Dermis lymphatic vessel endothelial cell (primary cell): ENCODE measurements around the gene GTPBP10. TPM values are rescaled to one million over a fixed set of nuclear protein-coding genes. Genes with fewer than 3 reads are reported as not detected.

ENCODE experiments used
- total RNA-seq: library from RNA; depleted of rRNA; stranded (reverse); fragments of >200 nt; gene quantifications from 2 replicates; pipeline ENCODE4 v1.2.1, GENCODE V29; 2014

GTPBP10 gene
- total RNA-seq, result 6.7 and 10.7 TPM in 2 replicates

DNA sequence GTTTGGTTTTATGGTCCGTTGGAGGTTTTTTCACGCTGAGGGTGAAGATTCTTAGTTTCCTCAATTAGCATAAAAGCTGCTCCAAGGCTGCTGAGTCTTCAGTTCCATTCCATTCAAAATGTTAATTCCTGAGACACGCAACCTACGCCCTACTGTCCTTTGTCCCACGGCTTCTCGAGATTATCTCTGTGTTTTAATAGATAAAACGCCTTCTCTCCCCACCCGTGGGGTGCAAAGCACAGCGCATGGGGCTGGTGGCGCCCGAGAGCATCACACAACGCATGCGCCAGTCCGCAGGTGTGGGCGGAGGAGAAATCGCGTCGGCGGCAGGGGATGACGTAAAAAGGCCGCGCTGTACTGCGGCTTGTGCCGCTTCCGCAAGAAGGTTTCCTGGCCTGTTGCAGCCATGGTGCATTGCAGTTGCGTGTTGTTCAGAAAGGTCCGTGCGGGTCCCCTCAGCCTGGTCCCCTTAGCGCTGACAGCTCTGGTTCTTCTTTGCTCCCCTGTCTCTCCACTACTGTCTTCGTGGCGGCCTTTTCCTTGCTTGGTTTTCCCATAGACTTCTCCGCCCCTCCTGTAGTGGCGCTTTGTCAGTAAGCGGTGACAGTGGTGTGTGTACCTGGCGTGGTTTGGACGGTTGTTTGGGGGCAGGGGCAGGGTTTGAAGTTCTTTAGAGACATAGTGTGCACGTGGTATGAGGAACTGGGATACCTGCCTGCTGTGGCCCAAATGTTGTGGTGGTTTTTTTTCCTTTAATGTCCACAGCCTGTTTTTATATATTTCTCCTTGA is at the start of gene GTPBP10:
TSS of gene GTPBP10 (plus strand) at position 381 of the 790 bp plus-strand sequence. CDS start at position 407, 26 bp downstream.

DNA sequence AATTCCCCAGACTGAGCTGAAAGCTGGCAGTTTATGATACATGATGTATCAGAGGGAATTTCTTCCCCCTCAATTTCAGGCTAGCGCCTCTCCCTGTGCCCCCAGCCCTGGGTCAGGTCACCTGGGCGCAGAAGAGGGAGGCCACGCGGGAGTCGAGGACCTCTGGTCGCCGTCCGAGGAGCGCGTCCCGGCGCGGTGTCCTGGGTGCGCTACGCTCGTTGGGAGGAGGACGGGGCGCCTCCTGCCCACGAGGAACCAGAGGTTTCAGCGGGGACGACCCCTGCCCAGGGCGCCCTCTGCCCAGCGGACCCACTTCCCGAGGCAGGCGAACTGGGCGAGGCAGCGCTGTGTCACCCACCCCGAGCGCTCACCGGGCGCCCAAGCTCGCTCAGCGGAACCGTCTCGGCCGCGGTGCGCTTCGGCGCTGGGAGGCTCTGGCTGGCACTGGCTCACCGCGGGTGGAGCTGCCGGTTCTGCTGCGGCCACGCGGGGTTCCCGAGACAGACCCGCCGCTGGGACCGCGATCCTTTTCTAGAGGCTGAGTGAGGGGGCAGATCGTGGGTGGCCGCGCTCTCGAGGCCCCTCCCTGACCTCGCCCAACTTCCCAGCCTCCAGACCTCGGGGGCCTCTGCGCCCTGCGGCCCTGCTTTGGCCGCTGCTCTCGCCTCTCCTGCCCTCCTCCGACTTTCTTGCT is 25.6 kb upstream of the GTPBP10 start, which contains the start of gene FAM237B:
TSS of gene FAM237B (minus strand) at position 504 of the 694 bp plus-strand sequence. CDS start 1,556 bp downstream, outside the sequence.

DNA sequence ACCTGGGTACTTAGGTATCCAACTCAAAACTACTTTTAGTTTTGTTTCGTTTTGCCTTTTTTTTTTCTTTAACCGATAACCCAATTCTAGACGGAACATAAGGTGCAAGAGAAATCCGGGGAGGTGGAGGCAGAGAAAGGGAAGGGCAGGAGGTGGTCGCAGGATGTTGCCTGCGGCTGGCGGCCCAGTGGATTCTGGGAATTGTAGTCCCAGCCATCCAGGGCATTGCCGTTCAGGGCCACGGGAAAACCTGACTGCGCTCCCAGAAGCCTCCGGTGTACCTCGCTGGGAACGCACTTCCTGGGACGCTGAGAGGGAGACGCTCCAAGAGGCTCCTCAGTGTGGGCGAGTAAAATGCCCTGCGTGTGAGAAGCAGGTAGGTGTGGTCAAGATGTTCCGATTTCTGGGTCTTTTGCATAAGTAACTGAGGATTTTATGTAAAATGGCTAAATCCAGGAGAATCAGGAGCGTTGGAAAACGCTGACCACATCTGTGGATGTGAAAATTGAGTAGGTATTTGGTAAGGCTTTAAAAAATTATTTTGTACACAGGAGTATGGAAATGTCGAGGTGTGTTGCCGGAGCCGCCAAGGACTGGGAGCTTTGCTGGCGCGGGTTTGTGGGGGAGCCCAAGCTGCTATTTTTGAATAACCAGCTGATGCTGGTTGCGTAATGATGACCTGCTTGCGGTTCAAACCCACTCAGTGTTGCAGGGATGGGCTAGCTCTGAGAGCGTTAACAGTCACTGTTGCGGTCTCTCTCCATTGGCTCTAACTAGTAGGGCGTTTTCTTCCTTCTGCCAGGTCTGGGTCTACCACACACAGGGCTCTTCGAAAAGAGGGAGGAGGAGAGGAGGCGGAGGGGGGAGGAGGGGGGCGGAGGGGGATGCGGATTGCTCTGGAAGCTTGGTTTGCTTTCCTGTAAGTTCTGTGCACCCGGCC is 56.9 kb downstream of the GTPBP10 start, which contains the start of gene CLDN12:
TSS of gene CLDN12 (plus strand) at position 288 of the 940 bp plus-strand sequence. CDS start 9,216 bp downstream, outside the sequence.

Other genes with a start within 250 kb of the GTPBP10 start
- gene STEAP1, start 192.2 kb upstream of the GTPBP10 start, total RNA-seq, result 1.4 and 2.8 TPM in 2 replicates
- gene STEAP2, start 135.0 kb upstream of the GTPBP10 start, total RNA-seq, result 0.22 and 0.52 TPM in 2 replicates
- 0.76 and 3.0 TPM in 2 replicates for gene CFAP69, start 101.5 kb upstream of the GTPBP10 start, total RNA-seq
- gene FAM237B, start 25.4 kb upstream of the GTPBP10 start, total RNA-seq, result not detected in 2 replicates
- 12.7 and 16.8 TPM in 2 replicates for gene CLDN12, start 56.7 kb downstream of the GTPBP10 start, total RNA-seq
- not detected in 2 replicates for gene PTTG1IP2, start 122.9 kb downstream of the GTPBP10 start, total RNA-seq
- 0.33 and 1.0 TPM in 2 replicates for gene CDK14, start 249.6 kb downstream of the GTPBP10 start, total RNA-seq